22Rv1 (cell line): ENCODE data around the gene KANSL1.
"Not testable (repeated sequence)": the region's sequence is repeated elsewhere in the genome, so short reads cannot be mapped to it uniquely, and the experiment has no call there.

ENCODE experiments used
- H3K27ac ChIP-seq: fragments of 450-650 bp; 2 replicates; pipeline ENCODE4 v1.5.1; 2017
- ZFX ChIP-seq: fragments of 450-650 bp; IDR thresholded peaks from 2 replicates; pipeline ENCODE4 v1.6.1; 2017; ENCODE audit warnings: antibody characterized with exemption, borderline replicate concordance
- TF ChIP-seq, protein P1 (sequence below): fragments of 450-650 bp; IDR thresholded peaks from 2 replicates; pipeline ENCODE4 v1.5.1; 2017; ENCODE audit warnings: mild to moderate bottlenecking

KANSL1 gene

DNA sequence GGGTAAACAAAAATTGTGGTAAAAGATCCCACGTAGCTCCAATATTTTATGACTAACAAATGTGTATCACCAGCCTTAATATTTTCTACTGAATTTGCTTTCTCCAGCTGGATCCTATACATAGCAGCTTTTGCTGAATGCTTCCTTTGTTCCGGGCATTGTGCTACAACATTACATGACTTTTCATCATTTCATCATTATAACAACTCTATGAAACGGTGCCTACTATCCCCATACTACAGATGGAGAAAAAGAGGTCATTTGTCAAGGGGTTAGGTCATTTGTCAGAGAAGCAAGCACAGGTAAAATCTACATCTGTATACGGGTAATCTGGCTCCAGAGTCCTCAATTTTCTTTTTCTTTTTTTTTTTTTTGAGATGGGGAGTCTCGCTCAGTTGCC, 74.3 kb downstream of the KANSL1 start:
- TF ChIP-seq, protein P1, sequence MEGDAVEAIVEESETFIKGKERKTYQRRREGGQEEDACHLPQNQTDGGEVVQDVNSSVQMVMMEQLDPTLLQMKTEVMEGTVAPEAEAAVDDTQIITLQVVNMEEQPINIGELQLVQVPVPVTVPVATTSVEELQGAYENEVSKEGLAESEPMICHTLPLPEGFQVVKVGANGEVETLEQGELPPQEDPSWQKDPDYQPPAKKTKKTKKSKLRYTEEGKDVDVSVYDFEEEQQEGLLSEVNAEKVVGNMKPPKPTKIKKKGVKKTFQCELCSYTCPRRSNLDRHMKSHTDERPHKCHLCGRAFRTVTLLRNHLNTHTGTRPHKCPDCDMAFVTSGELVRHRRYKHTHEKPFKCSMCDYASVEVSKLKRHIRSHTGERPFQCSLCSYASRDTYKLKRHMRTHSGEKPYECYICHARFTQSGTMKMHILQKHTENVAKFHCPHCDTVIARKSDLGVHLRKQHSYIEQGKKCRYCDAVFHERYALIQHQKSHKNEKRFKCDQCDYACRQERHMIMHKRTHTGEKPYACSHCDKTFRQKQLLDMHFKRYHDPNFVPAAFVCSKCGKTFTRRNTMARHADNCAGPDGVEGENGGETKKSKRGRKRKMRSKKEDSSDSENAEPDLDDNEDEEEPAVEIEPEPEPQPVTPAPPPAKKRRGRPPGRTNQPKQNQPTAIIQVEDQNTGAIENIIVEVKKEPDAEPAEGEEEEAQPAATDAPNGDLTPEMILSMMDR: no peak
- no peak for TF ChIP-seq ZFX
- H3K27ac ChIP-seq: no peak overlapping the region

DNA sequence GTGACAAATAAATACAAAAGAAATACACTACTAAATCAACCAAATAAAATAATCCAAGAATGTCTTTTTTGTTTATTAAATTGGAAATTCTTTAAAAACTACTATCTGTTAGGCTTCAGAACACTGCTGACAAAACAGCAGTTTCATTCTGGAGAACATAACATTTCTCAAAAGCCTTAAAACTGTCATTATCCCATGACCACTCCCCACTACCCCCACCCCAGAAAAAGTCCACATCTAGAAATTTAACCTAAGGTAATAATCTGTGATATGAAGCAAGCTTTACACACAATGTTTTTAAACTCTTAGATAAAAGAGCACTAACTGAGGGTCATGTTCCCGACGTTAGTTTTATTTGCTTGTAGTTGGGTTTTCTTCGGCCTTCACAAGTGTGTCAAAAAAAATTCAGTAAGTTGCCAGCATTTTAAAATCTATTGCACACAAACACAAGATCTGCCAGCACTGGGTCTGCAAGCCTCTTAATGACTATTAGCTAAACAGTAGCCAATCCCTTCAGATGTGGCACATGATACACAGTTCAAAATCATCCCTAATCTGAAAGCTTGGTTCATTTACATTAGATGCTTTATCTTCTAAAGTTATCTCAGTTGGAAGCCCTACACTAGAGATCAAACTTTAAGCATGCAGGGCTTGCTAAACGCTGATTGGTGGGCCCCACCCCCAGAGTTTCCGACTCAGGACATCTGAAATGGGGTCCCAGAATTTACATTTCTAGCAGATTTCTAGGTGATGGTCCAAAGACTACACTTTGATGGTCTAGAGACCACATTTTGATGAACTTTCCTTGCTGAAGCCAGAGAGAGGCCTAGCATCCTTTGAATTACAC, 75.2 kb downstream of the KANSL1 start:
- TF ChIP-seq ZFX: no peak
- H3K27ac ChIP-seq: no peak overlapping the region

DNA sequence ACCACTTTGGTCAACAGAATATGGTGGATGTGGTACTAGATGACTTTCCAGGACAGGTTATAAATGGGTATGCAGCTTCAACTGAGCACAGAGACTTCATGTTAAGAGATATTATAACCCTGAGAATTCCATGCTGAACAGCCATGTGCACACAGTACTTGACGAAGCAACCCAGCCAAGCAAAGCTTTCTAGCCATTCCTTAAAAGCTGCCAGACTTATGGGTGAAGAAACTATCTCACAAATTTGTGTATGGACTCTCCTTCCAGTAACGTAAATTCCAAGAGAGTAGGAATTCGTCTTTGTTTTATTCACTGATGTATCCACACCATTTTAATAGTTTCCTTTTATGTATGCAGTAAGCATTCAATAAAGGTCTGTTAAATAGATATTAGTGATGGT, 76.1 kb downstream of the KANSL1 start:
- TF ChIP-seq, protein P1: no peak
- no peak for TF ChIP-seq ZFX
- no peak overlapping the region for H3K27ac ChIP-seq

DNA sequence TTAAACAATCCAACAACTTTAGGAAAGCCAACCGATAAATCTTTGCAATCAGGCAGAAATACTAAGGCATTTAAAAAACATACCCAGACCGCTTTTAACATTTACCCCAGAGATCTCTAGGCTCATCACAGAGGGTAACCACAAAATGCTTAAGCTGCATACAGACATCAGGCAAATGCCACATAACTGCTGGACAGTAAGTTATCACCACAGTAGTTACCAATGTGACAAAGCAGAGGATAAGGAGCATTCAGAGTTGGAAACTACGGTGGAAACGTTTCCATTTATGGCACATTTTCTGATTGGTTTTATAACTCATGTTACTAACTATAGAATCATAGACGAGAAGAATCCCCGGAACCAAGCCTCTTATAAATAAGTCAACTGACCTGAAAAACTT, 77.5 kb downstream of the KANSL1 start:
- no peak overlapping the region for H3K27ac ChIP-seq
- TF ChIP-seq, protein P1: no peak
- no peak for TF ChIP-seq ZFX

DNA sequence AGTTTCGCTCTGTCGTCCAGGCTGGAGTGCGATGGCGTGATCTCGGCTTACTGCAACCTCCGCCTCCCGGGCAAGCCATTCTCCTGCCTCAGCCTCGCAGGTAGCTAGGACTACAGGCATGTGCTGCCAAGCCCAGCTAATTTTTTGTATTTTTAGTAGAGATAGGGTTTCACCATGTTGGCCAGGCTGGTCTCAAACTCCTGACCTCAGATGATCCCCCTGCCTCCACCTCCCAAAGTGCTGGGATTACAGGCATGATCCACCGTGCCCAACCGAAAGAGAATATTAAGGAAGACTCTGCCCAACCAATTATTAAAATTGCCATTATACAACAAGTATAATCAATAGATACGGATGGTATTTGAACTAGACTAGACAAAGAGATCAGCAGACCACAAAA, 82.0 kb downstream of the KANSL1 start:
- not testable (repeated sequence) for H3K27ac ChIP-seq

DNA sequence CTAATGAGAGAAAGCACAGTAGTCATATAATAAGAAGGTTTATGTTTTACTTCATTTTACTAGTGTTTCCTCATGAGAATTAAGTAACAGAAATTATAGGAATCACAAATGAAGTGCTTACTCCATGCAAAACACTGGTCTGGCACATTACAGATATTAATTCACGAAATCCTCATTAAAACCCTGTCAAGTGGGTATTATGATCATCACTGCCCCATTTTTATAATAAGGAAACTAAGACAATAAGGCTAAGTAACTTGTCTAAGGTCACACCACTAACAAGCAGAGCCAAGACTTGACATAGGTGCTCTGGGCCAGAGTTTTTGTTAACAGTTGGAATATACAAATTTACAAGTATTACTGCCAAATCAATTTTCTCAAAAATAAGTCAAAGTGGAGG, 83.0 kb downstream of the KANSL1 start:
- H3K27ac ChIP-seq: peak overlapping the region; percentile 31
- TF ChIP-seq, protein P1: no peak
- TF ChIP-seq ZFX: no peak

DNA sequence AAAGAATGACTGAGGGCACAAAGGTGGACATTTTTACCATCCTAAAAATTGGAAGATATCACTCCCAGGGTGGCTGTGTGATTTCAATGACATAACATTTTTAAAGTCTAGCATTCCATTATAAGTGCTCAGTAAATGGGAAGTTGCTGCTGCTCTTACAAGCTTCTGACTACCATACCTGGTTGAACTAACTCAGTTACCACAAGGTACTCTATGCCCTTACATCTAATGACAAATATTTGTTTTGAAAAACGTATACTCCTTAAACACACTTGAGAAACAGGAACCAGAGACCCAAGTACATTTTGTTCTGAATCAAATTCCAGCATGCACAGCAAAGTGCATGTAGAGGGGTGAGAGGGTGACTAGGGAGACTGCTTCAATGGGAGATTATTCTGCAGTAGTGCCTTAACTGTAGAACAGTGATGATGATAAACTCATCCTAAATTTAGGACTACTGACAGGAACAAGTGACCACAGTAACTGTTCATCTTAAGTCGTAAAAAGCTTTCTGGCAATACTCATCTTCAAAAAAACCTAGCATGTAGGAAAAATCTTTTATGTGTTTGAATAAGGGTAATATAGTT, 83.5 kb downstream of the KANSL1 start:
- TF ChIP-seq, protein P1: no peak
- TF ChIP-seq ZFX: no peak
- H3K27ac ChIP-seq: peak overlapping the region; percentile 31

DNA sequence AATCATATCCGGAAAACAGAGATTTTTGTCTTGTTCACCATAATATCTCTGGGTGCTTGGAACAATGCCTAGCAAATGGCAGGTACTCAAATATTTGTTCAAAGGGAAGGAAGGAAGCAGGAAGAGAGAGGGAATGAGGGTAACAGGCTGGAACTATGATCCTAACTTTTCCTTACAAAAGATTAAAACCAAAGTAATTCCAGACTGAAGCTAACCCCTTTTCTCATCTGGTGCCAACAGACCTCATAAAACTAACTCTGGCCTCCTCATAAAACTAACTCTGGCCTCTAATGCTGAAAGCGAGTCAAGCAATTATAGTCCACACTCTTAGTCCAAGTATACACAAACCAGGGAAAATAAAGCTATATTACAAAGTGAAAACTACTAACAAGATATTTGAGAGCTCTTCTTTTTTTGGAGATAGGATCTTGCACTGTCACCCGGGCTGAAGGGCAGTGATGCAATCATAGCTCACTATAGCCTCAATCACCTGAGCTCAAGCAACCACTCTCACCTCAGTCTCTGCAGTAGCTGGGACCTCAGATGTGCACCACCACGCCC, 84.6 kb downstream of the KANSL1 start:
- H3K27ac ChIP-seq: peak overlapping the region; percentile 31
- TF ChIP-seq, protein P1: no peak
- TF ChIP-seq ZFX: no peak
